ENCODE results near the gene SDF2. TPM values are rescaled to one million over a fixed set of nuclear protein-coding genes. Genes with fewer than 3 reads are reported as not detected.

Gene SDF2
- total and polyA plus RNA-seq, 11 donors: 19.6 to 58.6 (median 34.2) TPM

- Histone ChIP-seq H3K4me3 (no peak overlapping the region), H3K4me1 (no peaks in the 10 kb centered on the region), H3K9me3 (no peaks in the 10 kb centered on the region), H3K36me3 (peaks cover 0 to 56% (median 51%) of the 10 kb centered on the region in 9 donors), H3K27me3 (no peaks in the 10 kb centered on the region), H3K27ac (no peak overlapping the region)
- DNase-seq (no peak), ATAC-seq (peak in 1 of 4 donors; percentile 10)
- intact Hi-C loops (cut with DNase I): no loop called here
- 59 to 94% (median 91%) methylated on average over 4 to 14 of the region's 14 CpGs for WGBS, 4 donors
- TF ChIP-seq POLR2A (IDR thresholded peaks at IDR 0.05): no peak
- TF ChIP-seq, protein P1, sequence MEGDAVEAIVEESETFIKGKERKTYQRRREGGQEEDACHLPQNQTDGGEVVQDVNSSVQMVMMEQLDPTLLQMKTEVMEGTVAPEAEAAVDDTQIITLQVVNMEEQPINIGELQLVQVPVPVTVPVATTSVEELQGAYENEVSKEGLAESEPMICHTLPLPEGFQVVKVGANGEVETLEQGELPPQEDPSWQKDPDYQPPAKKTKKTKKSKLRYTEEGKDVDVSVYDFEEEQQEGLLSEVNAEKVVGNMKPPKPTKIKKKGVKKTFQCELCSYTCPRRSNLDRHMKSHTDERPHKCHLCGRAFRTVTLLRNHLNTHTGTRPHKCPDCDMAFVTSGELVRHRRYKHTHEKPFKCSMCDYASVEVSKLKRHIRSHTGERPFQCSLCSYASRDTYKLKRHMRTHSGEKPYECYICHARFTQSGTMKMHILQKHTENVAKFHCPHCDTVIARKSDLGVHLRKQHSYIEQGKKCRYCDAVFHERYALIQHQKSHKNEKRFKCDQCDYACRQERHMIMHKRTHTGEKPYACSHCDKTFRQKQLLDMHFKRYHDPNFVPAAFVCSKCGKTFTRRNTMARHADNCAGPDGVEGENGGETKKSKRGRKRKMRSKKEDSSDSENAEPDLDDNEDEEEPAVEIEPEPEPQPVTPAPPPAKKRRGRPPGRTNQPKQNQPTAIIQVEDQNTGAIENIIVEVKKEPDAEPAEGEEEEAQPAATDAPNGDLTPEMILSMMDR (IDR thresholded peaks at IDR 0.05): no peak
Measured at GRCh38 chr17:28704219-28704858, 42.6 kb upstream of the SDF2 start.

- H3K27me3 ChIP-seq: no peaks in the 10 kb centered on the region
- no peak for DNase-seq
- no peak for TF ChIP-seq POLR2A (IDR thresholded peaks at IDR 0.05)
- TF ChIP-seq, protein P1 (IDR thresholded peaks at IDR 0.05): no peak
- 75 to 82% (median 79%) methylated on average over 16 of the region's 16 CpGs for WGBS, 4 donors
- H3K4me1 ChIP-seq: no peaks in the 10 kb centered on the region
- peaks cover 0 to 62% (median 57%) of the 10 kb centered on the region in 9 donors for H3K36me3 ChIP-seq
- no peak overlapping the region for H3K27ac ChIP-seq
- no peak for ATAC-seq
- no peak overlapping the region for H3K4me3 ChIP-seq
- H3K9me3 ChIP-seq: no peaks in the 10 kb centered on the region
- intact Hi-C loops (cut with DNase I): no loop called here
Measured at GRCh38 chr17:28703552-28704218, 42.0 kb upstream of the SDF2 start.

GRCh38 chr17:28702752-28703150 is 41.0 kb upstream of the SDF2 start:
- intact Hi-C loops (cut with DNase I): no loop called here
- H3K9me3 ChIP-seq: no peaks in the 10 kb centered on the region
- no peak for ATAC-seq
- H3K4me3 ChIP-seq: no peak overlapping the region
- H3K4me1 ChIP-seq: no peaks in the 10 kb centered on the region
- 64 to 81% (median 80%) methylated on average over 2 to 3 of the region's 3 CpGs for WGBS, 4 donors
- peaks cover 1 to 72% (median 67%) of the 10 kb centered on the region in 9 donors for H3K36me3 ChIP-seq
- no peaks in the 10 kb centered on the region for H3K27me3 ChIP-seq
- no peak overlapping the region for H3K27ac ChIP-seq
- DNase-seq: no peak
- TF ChIP-seq, protein P1 (IDR thresholded peaks at IDR 0.05): no peak
- TF ChIP-seq POLR2A (IDR thresholded peaks at IDR 0.05): no peak

- TF ChIP-seq, protein P1 (IDR thresholded peaks at IDR 0.05): no peak
- TF ChIP-seq POLR2A (IDR thresholded peaks at IDR 0.05): no peak
- WGBS, 4 donors: 77 to 83% (median 79%) methylated on average over 6 to 10 of the region's 10 CpGs
- Histone ChIP-seq H3K4me3 (no peak overlapping the region), H3K36me3 (peaks cover 2 to 77% (median 72%) of the 10 kb centered on the region in 9 donors), H3K9me3 (no peaks in the 10 kb centered on the region), H3K4me1 (no peaks in the 10 kb centered on the region), H3K27me3 (no peaks in the 10 kb centered on the region), H3K27ac (no peak overlapping the region)
- ATAC-seq (no peak), DNase-seq (no peak)
- intact Hi-C loops (cut with DNase I): no loop called here
Measured at GRCh38 chr17:28702026-28702751, 40.5 kb upstream of the SDF2 start.

Measured in heart left ventricle (tissue), 16 donors.